Measurements from ENCODE around the gene CCT3.
"Not testable (repeated sequence)": the region's sequence is repeated elsewhere in the genome, so short reads cannot be mapped to it uniquely, and the experiment has no call there.

Gene CCT3

GRCh38 chr1:156376146-156376545, 38.1 kb upstream of the CCT3 start:
- TF ChIP-seq, protein P1, sequence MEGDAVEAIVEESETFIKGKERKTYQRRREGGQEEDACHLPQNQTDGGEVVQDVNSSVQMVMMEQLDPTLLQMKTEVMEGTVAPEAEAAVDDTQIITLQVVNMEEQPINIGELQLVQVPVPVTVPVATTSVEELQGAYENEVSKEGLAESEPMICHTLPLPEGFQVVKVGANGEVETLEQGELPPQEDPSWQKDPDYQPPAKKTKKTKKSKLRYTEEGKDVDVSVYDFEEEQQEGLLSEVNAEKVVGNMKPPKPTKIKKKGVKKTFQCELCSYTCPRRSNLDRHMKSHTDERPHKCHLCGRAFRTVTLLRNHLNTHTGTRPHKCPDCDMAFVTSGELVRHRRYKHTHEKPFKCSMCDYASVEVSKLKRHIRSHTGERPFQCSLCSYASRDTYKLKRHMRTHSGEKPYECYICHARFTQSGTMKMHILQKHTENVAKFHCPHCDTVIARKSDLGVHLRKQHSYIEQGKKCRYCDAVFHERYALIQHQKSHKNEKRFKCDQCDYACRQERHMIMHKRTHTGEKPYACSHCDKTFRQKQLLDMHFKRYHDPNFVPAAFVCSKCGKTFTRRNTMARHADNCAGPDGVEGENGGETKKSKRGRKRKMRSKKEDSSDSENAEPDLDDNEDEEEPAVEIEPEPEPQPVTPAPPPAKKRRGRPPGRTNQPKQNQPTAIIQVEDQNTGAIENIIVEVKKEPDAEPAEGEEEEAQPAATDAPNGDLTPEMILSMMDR (IDR thresholded peaks at IDR 0.05; ENCODE audit: insufficient read depth, low read depth, low read length, missing control alignments) = no peak
- no peak overlapping the region for H3K4me3 ChIP-seq (ENCODE audit: low read depth, low read length)
- DNase-seq (ENCODE audit: low read depth) = no peak

- TF ChIP-seq, protein P1 (IDR thresholded peaks at IDR 0.05; ENCODE audit: insufficient read depth, low read depth, low read length, missing control alignments) = no peak
- DNase-seq (ENCODE audit: low read depth) = no peak
- H3K4me3 ChIP-seq (ENCODE audit: low read depth, low read length) = no peak overlapping the region
Measured at GRCh38 chr1:156373546-156373945, 35.5 kb upstream of the CCT3 start.

DNA sequence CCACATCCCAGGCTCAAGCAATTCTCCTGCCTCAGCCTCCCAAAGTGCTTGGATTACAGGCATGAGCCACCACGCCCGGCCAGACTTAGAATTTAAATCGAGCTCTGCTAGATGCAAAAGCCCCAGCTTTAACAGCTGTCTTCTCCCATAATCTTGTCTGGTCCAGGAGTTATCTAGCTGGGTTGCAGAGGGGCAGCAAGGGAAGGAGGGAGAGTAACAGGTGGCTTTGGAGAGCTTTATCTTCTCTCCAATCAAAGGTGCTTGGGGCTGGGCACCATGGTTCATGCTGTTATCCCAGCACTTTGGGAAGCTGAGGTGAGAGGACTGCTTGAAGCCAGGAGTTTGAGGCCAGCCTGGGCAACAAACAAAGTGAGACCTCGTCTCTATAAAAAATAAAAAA, 34.8 kb upstream of the CCT3 start:
- DNase-seq (ENCODE audit: low read depth) = no peak
- no peak overlapping the region for H3K4me3 ChIP-seq (ENCODE audit: low read depth, low read length)
- TF ChIP-seq, protein P1 (IDR thresholded peaks at IDR 0.05; ENCODE audit: insufficient read depth, low read depth, low read length, missing control alignments) = no peak

DNA sequence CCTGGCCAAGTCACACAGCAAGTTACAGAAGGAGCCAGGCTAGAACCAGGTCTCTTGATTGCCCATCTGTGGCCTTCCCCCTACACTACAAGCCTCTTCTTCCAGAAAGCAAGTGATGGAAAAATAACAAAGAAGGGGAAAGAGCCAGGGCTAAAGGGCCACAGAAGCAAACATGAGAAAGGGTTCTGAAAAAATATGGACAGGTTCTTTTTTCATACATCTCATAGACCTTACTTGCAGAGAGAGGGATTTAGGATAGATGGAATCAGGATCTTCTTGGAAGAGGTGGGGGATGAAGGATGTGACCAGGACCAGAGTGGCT, 34.1 kb upstream of the CCT3 start:
- DNase-seq (ENCODE audit: low read depth) = no peak
- TF ChIP-seq, protein P1 (IDR thresholded peaks at IDR 0.05; ENCODE audit: insufficient read depth, low read depth, low read length, missing control alignments) = no peak
- no peak overlapping the region for H3K4me3 ChIP-seq (ENCODE audit: low read depth, low read length)

- TF ChIP-seq, protein P1 (IDR thresholded peaks at IDR 0.05; ENCODE audit: insufficient read depth, low read depth, low read length, missing control alignments) = no peak
- DNase-seq (ENCODE audit: low read depth) = no peak
Measured at GRCh38 chr1:156371553-156372264, 33.6 kb upstream of the CCT3 start.

GRCh38 chr1:156369685-156370286, 31.7 kb upstream of the CCT3 start:
- H3K4me3 ChIP-seq (ENCODE audit: low read depth, low read length); DNase-seq (ENCODE audit: low read depth): not testable (repeated sequence)

More at GRCh38 chr1:156371553-156372264, 33.6 kb upstream of the CCT3 start:
- H3K4me3 ChIP-seq (ENCODE audit: low read depth, low read length) = no peak overlapping the region

- DNase-seq (ENCODE audit: low read depth) = no peak
- TF ChIP-seq, protein P1 (IDR thresholded peaks at IDR 0.05; ENCODE audit: insufficient read depth, low read depth, low read length, missing control alignments) = no peak
- no peak within 1 kb of the TSS for H3K4me3 ChIP-seq (ENCODE audit: low read depth, low read length)
Measured at GRCh38 chr1:156368889-156369684, 31.0 kb upstream of the CCT3 start, which contains the start of gene RHBG. Gene RHBG, plus strand, starts transcription at chr1:156369211. Its CDS starts 39 bp downstream, at chr1:156369250.
